ENCODE data around the gene CCL3.

The CCL3 gene

DNA sequence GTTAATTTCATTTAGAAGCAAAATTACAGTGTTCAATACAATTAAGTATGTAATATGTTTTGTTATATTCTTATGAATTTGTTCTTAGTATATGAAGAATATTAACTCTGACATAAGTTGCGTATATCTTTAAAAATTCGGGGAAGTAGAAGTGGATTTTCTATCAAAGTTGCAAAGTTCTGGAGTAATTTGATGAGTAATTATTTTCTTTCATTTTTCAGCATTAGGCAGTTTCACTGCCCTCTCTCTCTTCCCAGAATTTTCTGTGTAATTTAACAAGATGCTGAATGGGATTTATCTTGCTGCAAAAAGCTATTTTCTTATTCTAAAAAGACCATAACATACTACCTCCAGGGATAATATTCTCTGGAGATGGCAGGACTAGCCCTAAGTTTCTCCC is 34.8 kb downstream of the CCL3 start:
- no peak for DNase-seq (ENCODE audit: insufficient read length, low spot score)
- no peak for FAIRE-seq
- TF ChIP-seq TAF1 (IDR thresholded peaks at IDR 0.05; ENCODE audit: low read depth, low read length) (no peak), POLR2A (IDR thresholded peaks at IDR 0.05; ENCODE audit: low read depth, low read length) (no peak), PAX5 (IDR thresholded peaks at IDR 0.05; ENCODE audit: insufficient read depth, low read length, severe bottlenecking) (no peak), POLR2AphosphoS5 (IDR thresholded peaks at IDR 0.05; ENCODE audit: low read depth, low read length) (no peak), SPI1 (IDR thresholded peaks at IDR 0.05; ENCODE audit: low read depth, low read length) (no peak), POU2F2 (IDR thresholded peaks at IDR 0.05; ENCODE audit: low read depth, low read length) (no peak)

- DNase-seq (ENCODE audit: insufficient read length, low spot score) (no peak), FAIRE-seq (no peak)
- TF ChIP-seq POLR2A (IDR thresholded peaks at IDR 0.05; ENCODE audit: low read depth, low read length) (no peak), SPI1 (IDR thresholded peaks at IDR 0.05; ENCODE audit: low read depth, low read length) (no peak), POU2F2 (IDR thresholded peaks at IDR 0.05; ENCODE audit: low read depth, low read length) (no peak), TAF1 (IDR thresholded peaks at IDR 0.05; ENCODE audit: low read depth, low read length) (no peak), POLR2AphosphoS5 (IDR thresholded peaks at IDR 0.05; ENCODE audit: low read depth, low read length) (no peak), PAX5 (IDR thresholded peaks at IDR 0.05; ENCODE audit: insufficient read depth, low read length, severe bottlenecking) (no peak)
Measured at GRCh38 chr17:36049643-36050042, 40.3 kb downstream of the CCL3 start.

- FAIRE-seq (no peak), DNase-seq (ENCODE audit: insufficient read length, low spot score) (no peak)
- TF ChIP-seq SPI1 (IDR thresholded peaks at IDR 0.05; ENCODE audit: low read depth, low read length) (no peak), TAF1 (IDR thresholded peaks at IDR 0.05; ENCODE audit: low read depth, low read length) (no peak), POLR2A (IDR thresholded peaks at IDR 0.05; ENCODE audit: low read depth, low read length) (no peak), PAX5 (IDR thresholded peaks at IDR 0.05; ENCODE audit: insufficient read depth, low read length, severe bottlenecking) (no peak), POLR2AphosphoS5 (IDR thresholded peaks at IDR 0.05; ENCODE audit: low read depth, low read length) (no peak), POU2F2 (IDR thresholded peaks at IDR 0.05; ENCODE audit: low read depth, low read length) (no peak)
Measured at GRCh38 chr17:36048066-36048465, 41.9 kb downstream of the CCL3 start.

All from GM12891 (cell line).